Nephron (organoid): Measurements from ENCODE around the gene AIDA.
A peak's percentile ranks its signal among the peaks of the same experiment; 100 is the strongest.

Experiments
- H3K27ac Mint-ChIP-seq, 3 experiments: 2 replicates each; pipeline ENCODE4 v1.8.0; 2020; ENCODE audit warnings: mixed read lengths in 3 of 3, mild to moderate bottlenecking in 2 of 3, moderate library complexity in 1 of 3
- H3K27me3 Mint-ChIP-seq: 2 replicates; pipeline ENCODE4 v1.8.0; 2021; ENCODE audit warnings: low read depth, mild to moderate bottlenecking, moderate library complexity, mixed read lengths
- H3K36me3 Mint-ChIP-seq: 2 replicates; pipeline ENCODE4 v1.8.0; 2020; ENCODE audit warnings: low read depth, mixed read lengths
- H3K4me1 Mint-ChIP-seq: 2 replicates; pipeline ENCODE4 v1.8.0; 2020; ENCODE audit warnings: mixed read lengths
- H3K4me3 Mint-ChIP-seq, 3 experiments: 2 replicates each; pipeline ENCODE4 v1.8.0; 2020; ENCODE audit warnings: mild to moderate bottlenecking in 3 of 3, mixed read lengths in 3 of 3, moderate library complexity in 2 of 3
- H3K9me3 Mint-ChIP-seq: 2 replicates; pipeline ENCODE4 v1.8.0; 2020; ENCODE audit warnings: mixed read lengths
- CTCF ChIP-seq, 3 experiments: fragments of 200-600 bp; sonication (generic); IDR thresholded peaks; one replicate each; pipeline ENCODE4 v1.5.0; 2021; ENCODE audit warnings: antibody characterized with exemption in 3 of 3; ENCODE audit not compliant: unreplicated experiment in 3 of 3

The AIDA gene

GRCh38 chr1:222634180-222635013 is 77.9 kb downstream of the AIDA start:
- H3K36me3 Mint-ChIP-seq, result peaks cover 71% of the 10 kb centered on the region
- H3K4me1 Mint-ChIP-seq, result no peaks in the 10 kb centered on the region
- peaks cover 3% of the 10 kb centered on the region for H3K27me3 Mint-ChIP-seq
- peak; percentile 73 to 85 (median 79) for TF ChIP-seq CTCF (IDR thresholded peaks at IDR 0.05; ENCODE audit: unreplicated experiment in 3 of 3)
- H3K27ac Mint-ChIP-seq, result no peak overlapping the region
- H3K4me3 Mint-ChIP-seq, result no peak overlapping the region
- no peaks in the 10 kb centered on the region for H3K9me3 Mint-ChIP-seq

- Mint-ChIP-seq H3K9me3 (no peaks in the 10 kb centered on the region), H3K27ac (no peak overlapping the region), H3K4me1 (no peaks in the 10 kb centered on the region), H3K36me3 (peaks cover 71% of the 10 kb centered on the region), H3K27me3 (peaks cover 3% of the 10 kb centered on the region), H3K4me3 (no peak overlapping the region)
- TF ChIP-seq CTCF (IDR thresholded peaks at IDR 0.05; ENCODE audit: unreplicated experiment in 3 of 3), result no peak
These were observed 79.5 kb downstream of the AIDA start for GRCh38 chr1:222632749-222633148.

- H3K4me1 Mint-ChIP-seq, result no peaks in the 10 kb centered on the region
- peaks cover 3% of the 10 kb centered on the region for H3K27me3 Mint-ChIP-seq
- H3K9me3 Mint-ChIP-seq, result no peaks in the 10 kb centered on the region
- H3K4me3 Mint-ChIP-seq, result no peak overlapping the region
- no peak for TF ChIP-seq CTCF (IDR thresholded peaks at IDR 0.05; ENCODE audit: unreplicated experiment in 3 of 3)
- peaks cover 71% of the 10 kb centered on the region for H3K36me3 Mint-ChIP-seq
- no peak overlapping the region for H3K27ac Mint-ChIP-seq
These were observed 80.6 kb downstream of the AIDA start for GRCh38 chr1:222631611-222632208.

GRCh38 chr1:222629921-222630535 is 82.3 kb downstream of the AIDA start:
- Mint-ChIP-seq H3K4me3 (no peak overlapping the region), H3K36me3 (peaks cover 69% of the 10 kb centered on the region), H3K27ac (no peak overlapping the region), H3K4me1 (no peaks in the 10 kb centered on the region), H3K27me3 (peaks cover 3% of the 10 kb centered on the region), H3K9me3 (no peaks in the 10 kb centered on the region)
- TF ChIP-seq CTCF (IDR thresholded peaks at IDR 0.05; ENCODE audit: unreplicated experiment in 3 of 3), result no peak

GRCh38 chr1:222627232-222627631 is 85.1 kb downstream of the AIDA start:
- no peak overlapping the region for H3K4me3 Mint-ChIP-seq
- H3K36me3 Mint-ChIP-seq, result peaks cover 72% of the 10 kb centered on the region
- no peaks in the 10 kb centered on the region for H3K9me3 Mint-ChIP-seq
- H3K27ac Mint-ChIP-seq, result no peak overlapping the region
- TF ChIP-seq CTCF (IDR thresholded peaks at IDR 0.05; ENCODE audit: unreplicated experiment in 3 of 3), result no peak
- H3K27me3 Mint-ChIP-seq, result peaks cover 3% of the 10 kb centered on the region
- no peaks in the 10 kb centered on the region for H3K4me1 Mint-ChIP-seq
